Measurements from ENCODE around the gene PDPN.

DNA sequence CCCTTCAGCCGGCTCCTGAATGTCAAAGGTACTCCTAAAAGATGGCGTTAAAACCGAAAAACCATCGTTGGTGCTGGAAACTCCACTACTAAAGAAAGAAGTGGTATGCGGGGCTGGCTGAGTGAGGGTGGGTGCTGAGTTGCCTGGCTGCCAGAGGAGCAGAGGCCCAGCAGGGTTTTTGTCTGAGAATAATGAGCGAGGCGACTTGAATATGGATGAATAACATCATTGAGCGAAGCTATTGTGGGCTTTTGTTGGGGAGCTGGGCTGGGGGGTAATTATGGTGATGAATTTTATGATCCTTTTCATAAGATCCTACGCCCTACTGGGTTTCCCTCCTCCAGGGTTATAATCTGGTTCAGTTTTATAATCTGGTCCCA, 2.0 kb downstream of the PDPN start:
- no peak for TF ChIP-seq POLR2A (IDR thresholded peaks at IDR 0.05)
- TF ChIP-seq CTCF (IDR thresholded peaks at IDR 0.05), result no peak

Measured in body of pancreas (tissue), 4 donors.